Liver (tissue), 3 donors: ENCODE data around the gene ALG9.

Source experiments
- CTCF ChIP-seq: fragments of 150-350 bp; IDR thresholded peaks from 2 replicates; pipeline ENCODE4 v1.5.1; 2017; ENCODE audit warnings: improper control_type of control experiment, low read depth, low read length; ENCODE audit not compliant: missing input control
- EGR1 ChIP-seq, 2 donors: IDR thresholded peaks; 2 replicates each; pipeline ENCODE4 v1.6.1; 2016 to 2018; ENCODE audit warnings: antibody characterized with exemption in 2 of 2, low read depth in 2 of 2
- GABPA ChIP-seq, 2 donors: IDR thresholded peaks in 1 of 2; conservative IDR thresholded peaks in 1 of 2; 2 replicates each; pipeline ENCODE4 v1.6.1; 2016; ENCODE audit warnings: antibody characterized with exemption in 2 of 2, mild to moderate bottlenecking in 1 of 2, moderate library complexity in 1 of 2
- JUND ChIP-seq, 2 donors: IDR thresholded peaks; 2 replicates each; pipeline ENCODE4 v1.6.1; 2016; ENCODE audit warnings: antibody characterized with exemption in 2 of 2
- RAD21 ChIP-seq, 2 donors: IDR thresholded peaks; 2 replicates each; pipeline ENCODE4 v1.6.1; 2016; ENCODE audit warnings: antibody characterized with exemption in 2 of 2, mild to moderate bottlenecking in 2 of 2
- RXRA ChIP-seq, 2 donors: IDR thresholded peaks; 2 replicates each; pipeline ENCODE4 v1.6.1; 2017 to 2018; ENCODE audit warnings: antibody characterized with exemption in 2 of 2, mild to moderate bottlenecking in 1 of 2
- SP1 ChIP-seq: IDR thresholded peaks from 2 replicates; pipeline ENCODE4 v1.6.1; 2018; ENCODE audit warnings: antibody characterized with exemption, mild to moderate bottlenecking
- TAF1 ChIP-seq: conservative IDR thresholded peaks from 2 replicates; pipeline ENCODE4 v1.6.1; 2016; ENCODE audit warnings: antibody characterized with exemption, mild to moderate bottlenecking
- YY1 ChIP-seq: IDR thresholded peaks from 2 replicates; pipeline ENCODE4 v1.6.1; 2016; ENCODE audit warnings: antibody characterized with exemption, mild to moderate bottlenecking
- TF ChIP-seq, protein P1 (sequence below): IDR thresholded peaks from 2 replicates; pipeline ENCODE4 v1.6.1; 2016; ENCODE audit warnings: antibody characterized with exemption
- TF ChIP-seq, protein P2 (sequence below): IDR thresholded peaks from 2 replicates; pipeline ENCODE4 v1.6.1; 2016; ENCODE audit warnings: antibody characterized with exemption
- TF ChIP-seq, protein P3 (sequence below): IDR thresholded peaks from 2 replicates; pipeline ENCODE4 v1.6.1; 2016; ENCODE audit warnings: antibody characterized with exemption, mild to moderate bottlenecking
- TF ChIP-seq, protein P4 (sequence below): IDR thresholded peaks from 2 replicates; pipeline ENCODE4 v1.6.1; 2016; ENCODE audit warnings: antibody characterized with exemption
- donor health status: healthy.
- donor health status: healthy.

DNA sequence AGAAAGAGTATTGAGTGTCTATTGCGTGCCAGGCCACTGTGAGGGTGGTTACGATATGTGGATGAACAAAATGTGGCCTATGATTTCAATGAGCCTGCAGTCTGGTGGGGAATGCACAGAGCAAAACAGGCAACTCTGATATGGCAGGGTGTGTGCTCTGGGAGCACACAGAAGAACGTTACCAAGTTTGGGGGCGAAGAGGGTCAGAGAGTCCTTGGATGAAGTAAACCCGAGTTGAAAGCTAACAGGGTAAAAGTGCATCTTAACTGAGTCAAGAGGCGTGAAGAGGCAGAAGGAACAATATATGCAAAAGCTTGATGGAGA lies 8.2 kb upstream of the ALG9 start:
- no peak for TF ChIP-seq CTCF
- TF ChIP-seq, protein P1, sequence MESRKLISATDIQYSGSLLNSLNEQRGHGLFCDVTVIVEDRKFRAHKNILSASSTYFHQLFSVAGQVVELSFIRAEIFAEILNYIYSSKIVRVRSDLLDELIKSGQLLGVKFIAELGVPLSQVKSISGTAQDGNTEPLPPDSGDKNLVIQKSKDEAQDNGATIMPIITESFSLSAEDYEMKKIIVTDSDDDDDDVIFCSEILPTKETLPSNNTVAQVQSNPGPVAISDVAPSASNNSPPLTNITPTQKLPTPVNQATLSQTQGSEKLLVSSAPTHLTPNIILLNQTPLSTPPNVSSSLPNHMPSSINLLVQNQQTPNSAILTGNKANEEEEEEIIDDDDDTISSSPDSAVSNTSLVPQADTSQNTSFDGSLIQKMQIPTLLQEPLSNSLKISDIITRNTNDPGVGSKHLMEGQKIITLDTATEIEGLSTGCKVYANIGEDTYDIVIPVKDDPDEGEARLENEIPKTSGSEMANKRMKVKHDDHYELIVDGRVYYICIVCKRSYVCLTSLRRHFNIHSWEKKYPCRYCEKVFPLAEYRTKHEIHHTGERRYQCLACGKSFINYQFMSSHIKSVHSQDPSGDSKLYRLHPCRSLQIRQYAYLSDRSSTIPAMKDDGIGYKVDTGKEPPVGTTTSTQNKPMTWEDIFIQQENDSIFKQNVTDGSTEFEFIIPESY: no peak
- TF ChIP-seq, protein P2, sequence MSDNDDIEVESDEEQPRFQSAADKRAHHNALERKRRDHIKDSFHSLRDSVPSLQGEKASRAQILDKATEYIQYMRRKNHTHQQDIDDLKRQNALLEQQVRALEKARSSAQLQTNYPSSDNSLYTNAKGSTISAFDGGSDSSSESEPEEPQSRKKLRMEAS: no peak
- TF ChIP-seq JUND (IDR thresholded peaks at IDR 0.05): no peak
- TF ChIP-seq YY1: no peak
- TF ChIP-seq RXRA (IDR thresholded peaks at IDR 0.05): no peak
- TF ChIP-seq, protein P3, sequence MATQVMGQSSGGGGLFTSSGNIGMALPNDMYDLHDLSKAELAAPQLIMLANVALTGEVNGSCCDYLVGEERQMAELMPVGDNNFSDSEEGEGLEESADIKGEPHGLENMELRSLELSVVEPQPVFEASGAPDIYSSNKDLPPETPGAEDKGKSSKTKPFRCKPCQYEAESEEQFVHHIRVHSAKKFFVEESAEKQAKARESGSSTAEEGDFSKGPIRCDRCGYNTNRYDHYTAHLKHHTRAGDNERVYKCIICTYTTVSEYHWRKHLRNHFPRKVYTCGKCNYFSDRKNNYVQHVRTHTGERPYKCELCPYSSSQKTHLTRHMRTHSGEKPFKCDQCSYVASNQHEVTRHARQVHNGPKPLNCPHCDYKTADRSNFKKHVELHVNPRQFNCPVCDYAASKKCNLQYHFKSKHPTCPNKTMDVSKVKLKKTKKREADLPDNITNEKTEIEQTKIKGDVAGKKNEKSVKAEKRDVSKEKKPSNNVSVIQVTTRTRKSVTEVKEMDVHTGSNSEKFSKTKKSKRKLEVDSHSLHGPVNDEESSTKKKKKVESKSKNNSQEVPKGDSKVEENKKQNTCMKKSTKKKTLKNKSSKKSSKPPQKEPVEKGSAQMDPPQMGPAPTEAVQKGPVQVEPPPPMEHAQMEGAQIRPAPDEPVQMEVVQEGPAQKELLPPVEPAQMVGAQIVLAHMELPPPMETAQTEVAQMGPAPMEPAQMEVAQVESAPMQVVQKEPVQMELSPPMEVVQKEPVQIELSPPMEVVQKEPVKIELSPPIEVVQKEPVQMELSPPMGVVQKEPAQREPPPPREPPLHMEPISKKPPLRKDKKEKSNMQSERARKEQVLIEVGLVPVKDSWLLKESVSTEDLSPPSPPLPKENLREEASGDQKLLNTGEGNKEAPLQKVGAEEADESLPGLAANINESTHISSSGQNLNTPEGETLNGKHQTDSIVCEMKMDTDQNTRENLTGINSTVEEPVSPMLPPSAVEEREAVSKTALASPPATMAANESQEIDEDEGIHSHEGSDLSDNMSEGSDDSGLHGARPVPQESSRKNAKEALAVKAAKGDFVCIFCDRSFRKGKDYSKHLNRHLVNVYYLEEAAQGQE: no peak
- no peak for TF ChIP-seq TAF1
- no peak for TF ChIP-seq GABPA (IDR thresholded peaks at IDR 0.05 in 1 of 2, conservative IDR thresholded peaks at IDR 0.05 in 1 of 2)
- no peak for TF ChIP-seq EGR1 (IDR thresholded peaks at IDR 0.05; ENCODE audit: low read depth in 2 of 2)
- no peak for TF ChIP-seq RAD21 (IDR thresholded peaks at IDR 0.05)
- TF ChIP-seq SP1: no peak
- TF ChIP-seq, protein P4, sequence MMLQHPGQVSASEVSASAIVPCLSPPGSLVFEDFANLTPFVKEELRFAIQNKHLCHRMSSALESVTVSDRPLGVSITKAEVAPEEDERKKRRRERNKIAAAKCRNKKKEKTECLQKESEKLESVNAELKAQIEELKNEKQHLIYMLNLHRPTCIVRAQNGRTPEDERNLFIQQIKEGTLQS: no peak
